Effector memory CD8-positive, alpha-beta T cell (primary cell): ENCODE data around the gene PDZRN4.

Experiments
- ATAC-seq: fragments of 150-1000 bp; cut with Tn5 transposase; replicated peaks from 2 replicates; pipeline ENCODE4 v1.10.0; 2021; ENCODE audit warnings: mild to moderate bottlenecking, moderate library complexity
- DNase-seq, 3 experiments: peaks; one replicate each; pipeline ENCODE4 v3.0.0; 2021
- H3K27ac Mint-ChIP-seq, 2 donors: one replicate each; pipeline ENCODE4 v1.8.0; 2022; ENCODE audit warnings: mild to moderate bottlenecking in 2 of 2, mixed read lengths in 2 of 2, moderate library complexity in 2 of 2
- H3K27me3 Mint-ChIP-seq, 2 donors: one replicate each; pipeline ENCODE4 v1.8.0; 2022; ENCODE audit warnings: mixed read lengths in 2 of 2
- H3K36me3 Mint-ChIP-seq: one replicate; pipeline ENCODE4 v1.8.0; 2022; ENCODE audit warnings: mild to moderate bottlenecking, moderate library complexity, mixed read lengths; ENCODE audit not compliant: insufficient read depth
- H3K4me1 Mint-ChIP-seq, 2 donors: one replicate each; pipeline ENCODE4 v1.8.0; 2022; ENCODE audit warnings: low read depth in 2 of 2, mixed read lengths in 2 of 2
- H3K4me3 Mint-ChIP-seq, 2 donors: one replicate each; pipeline ENCODE4 v1.8.0; 2022; ENCODE audit warnings: mild to moderate bottlenecking in 2 of 2, mixed read lengths in 2 of 2, moderate library complexity in 2 of 2
- H3K9me3 Mint-ChIP-seq, 2 donors: one replicate each; pipeline ENCODE4 v1.8.0; 2022; ENCODE audit warnings: mixed read lengths in 2 of 2

The PDZRN4 gene

GRCh38 chr12:41509271-41510055, 321.3 kb downstream of the PDZRN4 start:
- Mint-ChIP-seq H3K27ac (no peak overlapping the region), H3K4me1 (no peaks in the 10 kb centered on the region), H3K4me3 (no peak overlapping the region), H3K9me3 (peaks cover 0 to 2% of the 10 kb centered on the region in 2 donors), H3K27me3 (peaks cover 6 to 7% of the 10 kb centered on the region in 2 donors), H3K36me3 (no peaks in the 10 kb centered on the region)
- DNase-seq (no peak), ATAC-seq (no peak)

GRCh38 chr12:41510470-41510869, 322.4 kb downstream of the PDZRN4 start:
- ATAC-seq (no peak), DNase-seq (no peak)
- peaks cover 0 to 2% of the 10 kb centered on the region in 2 donors for H3K9me3 Mint-ChIP-seq
- H3K36me3 Mint-ChIP-seq = no peaks in the 10 kb centered on the region
- peaks cover under 1 to 7% of the 10 kb centered on the region in 2 donors for H3K27me3 Mint-ChIP-seq
- no peaks in the 10 kb centered on the region for H3K4me1 Mint-ChIP-seq
- no peak overlapping the region for H3K4me3 Mint-ChIP-seq
- H3K27ac Mint-ChIP-seq = no peak overlapping the region

- ATAC-seq (no peak), DNase-seq (no peak)
- Mint-ChIP-seq H3K27ac (no peak overlapping the region), H3K27me3 (peaks cover 0 to 7% of the 10 kb centered on the region in 2 donors), H3K4me3 (no peak overlapping the region), H3K4me1 (no peaks in the 10 kb centered on the region), H3K9me3 (peaks cover 0 to 2% of the 10 kb centered on the region in 2 donors), H3K36me3 (no peaks in the 10 kb centered on the region)
Measured at GRCh38 chr12:41511247-41511646, 323.1 kb downstream of the PDZRN4 start.

GRCh38 chr12:41512497-41512896, 324.4 kb downstream of the PDZRN4 start:
- Mint-ChIP-seq H3K27ac (no peak overlapping the region), H3K36me3 (no peaks in the 10 kb centered on the region), H3K9me3 (no peaks in the 10 kb centered on the region), H3K4me3 (no peak overlapping the region), H3K27me3 (peaks cover 0 to 7% of the 10 kb centered on the region in 2 donors), H3K4me1 (no peaks in the 10 kb centered on the region)
- no peak for DNase-seq
- ATAC-seq = no peak

GRCh38 chr12:41514021-41514777, 326.1 kb downstream of the PDZRN4 start:
- Mint-ChIP-seq H3K27ac (no peak overlapping the region), H3K36me3 (no peaks in the 10 kb centered on the region), H3K4me3 (no peak overlapping the region), H3K9me3 (no peaks in the 10 kb centered on the region), H3K4me1 (no peaks in the 10 kb centered on the region), H3K27me3 (peaks cover 0 to 7% of the 10 kb centered on the region in 2 donors)
- DNase-seq (no peak), ATAC-seq (no peak)

- Mint-ChIP-seq H3K36me3 (no peaks in the 10 kb centered on the region), H3K4me1 (no peaks in the 10 kb centered on the region), H3K4me3 (no peak overlapping the region), H3K9me3 (no peaks in the 10 kb centered on the region), H3K27me3 (peaks cover 0 to 7% of the 10 kb centered on the region in 2 donors), H3K27ac (no peak overlapping the region)
- ATAC-seq (no peak), DNase-seq (no peak)
Measured at GRCh38 chr12:41514907-41515306, 326.8 kb downstream of the PDZRN4 start.

GRCh38 chr12:41515953-41516352, 327.8 kb downstream of the PDZRN4 start:
- H3K27ac Mint-ChIP-seq = no peak overlapping the region
- H3K27me3 Mint-ChIP-seq = peaks cover 0 to 7% of the 10 kb centered on the region in 2 donors
- no peak overlapping the region for H3K4me3 Mint-ChIP-seq
- H3K4me1 Mint-ChIP-seq = no peaks in the 10 kb centered on the region
- DNase-seq (no peak), ATAC-seq (no peak)
- no peaks in the 10 kb centered on the region for H3K36me3 Mint-ChIP-seq
- no peaks in the 10 kb centered on the region for H3K9me3 Mint-ChIP-seq

- DNase-seq = no peak
- Mint-ChIP-seq H3K4me1 (peaks cover 0 to 2% of the 10 kb centered on the region in 2 donors), H3K27me3 (no peaks in the 10 kb centered on the region), H3K36me3 (no peaks in the 10 kb centered on the region), H3K4me3 (no peak overlapping the region), H3K9me3 (no peaks in the 10 kb centered on the region), H3K27ac (no peak overlapping the region)
- ATAC-seq = no peak
Measured at GRCh38 chr12:41520869-41521268, 332.7 kb downstream of the PDZRN4 start.

GRCh38 chr12:41521872-41522379, 333.8 kb downstream of the PDZRN4 start:
- H3K9me3 Mint-ChIP-seq = no peaks in the 10 kb centered on the region
- ATAC-seq (peak; percentile 33), DNase-seq (no peak)
- H3K4me1 Mint-ChIP-seq = peaks cover 0 to 2% of the 10 kb centered on the region in 2 donors
- no peaks in the 10 kb centered on the region for H3K27me3 Mint-ChIP-seq
- H3K27ac Mint-ChIP-seq = peak overlapping the region in 1 of 2 donors; percentile 40
- peak overlapping the region in 1 of 2 donors; percentile 51 for H3K4me3 Mint-ChIP-seq
- H3K36me3 Mint-ChIP-seq = no peaks in the 10 kb centered on the region

- no peaks in the 10 kb centered on the region for H3K36me3 Mint-ChIP-seq
Measured at GRCh38 chr12:41527062-41527461, 338.9 kb downstream of the PDZRN4 start.

GRCh38 chr12:41527534-41528116, 339.5 kb downstream of the PDZRN4 start:
- Mint-ChIP-seq H3K27ac (no peak overlapping the region), H3K36me3 (no peaks in the 10 kb centered on the region), H3K4me1 (peaks cover 0 to 2% of the 10 kb centered on the region in 2 donors), H3K4me3 (no peak overlapping the region), H3K27me3 (no peaks in the 10 kb centered on the region), H3K9me3 (no peaks in the 10 kb centered on the region)
- DNase-seq (no peak), ATAC-seq (no peak)

More at GRCh38 chr12:41527062-41527461, 338.9 kb downstream of the PDZRN4 start:
- Mint-ChIP-seq H3K4me3 (no peak overlapping the region), H3K27ac (no peak overlapping the region), H3K9me3 (no peaks in the 10 kb centered on the region), H3K4me1 (peaks cover 0 to 2% of the 10 kb centered on the region in 2 donors), H3K27me3 (no peaks in the 10 kb centered on the region)
- ATAC-seq (no peak), DNase-seq (no peak)

GRCh38 chr12:41528874-41529273, 340.8 kb downstream of the PDZRN4 start:
- no peak for ATAC-seq
- DNase-seq = no peak
- Mint-ChIP-seq H3K4me1 (no peaks in the 10 kb centered on the region), H3K36me3 (no peaks in the 10 kb centered on the region), H3K27ac (no peak overlapping the region), H3K9me3 (no peaks in the 10 kb centered on the region), H3K27me3 (no peaks in the 10 kb centered on the region), H3K4me3 (no peak overlapping the region)

- H3K4me3 Mint-ChIP-seq = no peak overlapping the region
- ATAC-seq (no peak), DNase-seq (no peak)
- H3K27ac Mint-ChIP-seq = no peak overlapping the region
- no peaks in the 10 kb centered on the region for H3K4me1 Mint-ChIP-seq
- no peaks in the 10 kb centered on the region for H3K9me3 Mint-ChIP-seq
- no peaks in the 10 kb centered on the region for H3K27me3 Mint-ChIP-seq
- H3K36me3 Mint-ChIP-seq = no peaks in the 10 kb centered on the region
Measured at GRCh38 chr12:41530441-41530840, 342.3 kb downstream of the PDZRN4 start.
